ENCODE measurements around the gene IGSF10. TPM values are rescaled to one million over a fixed set of nuclear protein-coding genes. Genes with fewer than 3 reads are reported as not detected.
"Not testable (repeated sequence)": the region's sequence is repeated elsewhere in the genome, so short reads cannot be mapped to it uniquely, and the experiment has no call there.

Gene IGSF10
- total RNA-seq, 4 donors from 2014 or later = 3.5 to 14.9 (median 7.0) TPM

DNA sequence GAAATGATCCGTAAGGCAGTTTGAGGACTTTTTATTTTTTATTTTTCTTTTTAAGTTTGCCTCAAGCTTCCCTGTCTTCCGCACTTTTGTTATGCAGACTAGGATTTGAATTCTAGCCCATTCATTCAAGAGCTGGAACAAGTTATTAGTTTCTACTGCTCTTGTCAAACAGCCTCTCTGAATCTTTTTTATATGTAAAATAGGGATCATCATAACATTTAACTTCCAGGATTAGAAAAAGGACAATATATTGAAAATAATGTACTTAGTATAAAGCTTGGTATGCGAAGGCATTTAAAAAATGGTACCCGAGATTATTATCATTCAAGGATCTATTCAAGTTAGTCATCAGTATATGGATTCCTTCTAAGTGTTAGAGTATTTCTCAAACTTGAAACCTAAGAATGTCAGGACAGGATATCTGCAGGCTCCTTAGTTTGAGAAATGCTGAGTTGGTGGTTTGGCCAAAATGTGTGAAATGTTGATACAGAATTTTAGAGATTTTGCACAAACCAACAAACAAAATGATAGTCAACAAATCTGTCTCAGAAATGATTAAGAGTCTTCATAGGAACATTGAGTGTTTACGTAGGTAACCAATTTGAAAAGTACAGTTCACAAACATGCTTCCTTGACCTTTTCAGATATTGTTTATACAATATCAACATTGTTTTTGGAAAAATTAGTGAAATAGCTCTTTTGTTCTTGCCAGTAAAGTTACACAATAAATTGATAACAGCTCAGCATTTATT is 40.5 kb upstream of the IGSF10 start:
- DNase-seq = no peak
- H3K36me3 ChIP-seq = no peaks in the 10 kb centered on the region
- intact Hi-C loops (cut with DNase I; ENCODE audit: low total_unique reads) = no loop called here
- H3K4me1 ChIP-seq = no peaks in the 10 kb centered on the region
- H3K4me3 ChIP-seq = no peak overlapping the region
- no peaks in the 10 kb centered on the region for H3K9me3 ChIP-seq
- no peaks in the 10 kb centered on the region for H3K27me3 ChIP-seq
- peak overlapping the region; percentile 30 to 53 for H3K27ac ChIP-seq
- TF ChIP-seq, protein P1, sequence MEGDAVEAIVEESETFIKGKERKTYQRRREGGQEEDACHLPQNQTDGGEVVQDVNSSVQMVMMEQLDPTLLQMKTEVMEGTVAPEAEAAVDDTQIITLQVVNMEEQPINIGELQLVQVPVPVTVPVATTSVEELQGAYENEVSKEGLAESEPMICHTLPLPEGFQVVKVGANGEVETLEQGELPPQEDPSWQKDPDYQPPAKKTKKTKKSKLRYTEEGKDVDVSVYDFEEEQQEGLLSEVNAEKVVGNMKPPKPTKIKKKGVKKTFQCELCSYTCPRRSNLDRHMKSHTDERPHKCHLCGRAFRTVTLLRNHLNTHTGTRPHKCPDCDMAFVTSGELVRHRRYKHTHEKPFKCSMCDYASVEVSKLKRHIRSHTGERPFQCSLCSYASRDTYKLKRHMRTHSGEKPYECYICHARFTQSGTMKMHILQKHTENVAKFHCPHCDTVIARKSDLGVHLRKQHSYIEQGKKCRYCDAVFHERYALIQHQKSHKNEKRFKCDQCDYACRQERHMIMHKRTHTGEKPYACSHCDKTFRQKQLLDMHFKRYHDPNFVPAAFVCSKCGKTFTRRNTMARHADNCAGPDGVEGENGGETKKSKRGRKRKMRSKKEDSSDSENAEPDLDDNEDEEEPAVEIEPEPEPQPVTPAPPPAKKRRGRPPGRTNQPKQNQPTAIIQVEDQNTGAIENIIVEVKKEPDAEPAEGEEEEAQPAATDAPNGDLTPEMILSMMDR (IDR thresholded peaks at IDR 0.05) = no peak
- no peak for TF ChIP-seq POLR2A (IDR thresholded peaks at IDR 0.05)

DNA sequence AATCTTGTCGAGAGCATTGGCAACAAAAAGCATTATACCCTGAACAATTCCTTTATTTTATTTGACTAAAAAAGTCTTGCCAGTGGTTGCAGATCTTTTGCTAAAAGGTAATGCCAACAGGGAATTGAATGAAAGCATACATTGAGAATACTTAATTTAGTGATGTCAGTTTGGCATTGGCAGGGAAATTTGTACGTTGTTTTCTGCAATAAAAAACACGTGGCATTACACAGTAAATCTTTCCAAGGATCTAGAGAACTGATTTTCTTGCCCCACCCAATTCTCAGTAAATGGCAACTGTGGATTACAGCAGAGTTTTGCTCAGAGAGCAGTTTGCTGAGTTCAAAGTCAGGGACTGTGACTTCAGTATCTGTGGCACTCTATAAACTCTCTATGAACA is 38.3 kb upstream of the IGSF10 start:
- TF ChIP-seq, protein P1 (IDR thresholded peaks at IDR 0.05) = no peak
- no peak for TF ChIP-seq POLR2A (IDR thresholded peaks at IDR 0.05)
- Histone ChIP-seq H3K27ac (no peak overlapping the region), H3K9me3 (no peaks in the 10 kb centered on the region), H3K4me3 (no peak overlapping the region), H3K4me1 (no peaks in the 10 kb centered on the region), H3K36me3 (no peaks in the 10 kb centered on the region), H3K27me3 (no peaks in the 10 kb centered on the region)
- intact Hi-C loops (cut with DNase I; ENCODE audit: low total_unique reads) = no loop called here
- DNase-seq = no peak

DNA sequence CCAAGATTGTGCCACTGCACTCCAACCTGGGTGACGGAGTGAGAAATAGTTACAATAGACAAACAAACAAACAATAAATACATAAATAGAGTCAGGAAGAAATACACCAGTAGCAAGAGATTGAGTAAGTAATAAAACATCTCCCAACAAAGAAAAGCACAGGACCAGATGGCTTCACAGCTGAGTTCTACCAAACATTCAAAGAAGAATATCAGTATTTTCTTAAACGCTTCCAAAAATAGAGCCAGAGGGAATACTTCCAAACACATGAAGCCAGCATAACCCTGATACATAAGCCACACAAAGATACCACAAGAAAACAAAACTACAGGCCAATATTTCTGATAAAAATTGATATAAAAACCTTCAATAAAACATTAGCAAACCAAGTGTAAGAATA is 30.7 kb upstream of the IGSF10 start:
- no peaks in the 10 kb centered on the region for H3K4me1 ChIP-seq
- no peak overlapping the region for H3K27ac ChIP-seq
- no peak for DNase-seq
- no peak for TF ChIP-seq POLR2A (IDR thresholded peaks at IDR 0.05)
- TF ChIP-seq, protein P1 (IDR thresholded peaks at IDR 0.05) = no peak
- no peaks in the 10 kb centered on the region for H3K27me3 ChIP-seq
- H3K9me3 ChIP-seq = no peaks in the 10 kb centered on the region
- no peak overlapping the region for H3K4me3 ChIP-seq
- no peaks in the 10 kb centered on the region for H3K36me3 ChIP-seq
- intact Hi-C loops (cut with DNase I; ENCODE audit: low total_unique reads) = no loop called here

DNA sequence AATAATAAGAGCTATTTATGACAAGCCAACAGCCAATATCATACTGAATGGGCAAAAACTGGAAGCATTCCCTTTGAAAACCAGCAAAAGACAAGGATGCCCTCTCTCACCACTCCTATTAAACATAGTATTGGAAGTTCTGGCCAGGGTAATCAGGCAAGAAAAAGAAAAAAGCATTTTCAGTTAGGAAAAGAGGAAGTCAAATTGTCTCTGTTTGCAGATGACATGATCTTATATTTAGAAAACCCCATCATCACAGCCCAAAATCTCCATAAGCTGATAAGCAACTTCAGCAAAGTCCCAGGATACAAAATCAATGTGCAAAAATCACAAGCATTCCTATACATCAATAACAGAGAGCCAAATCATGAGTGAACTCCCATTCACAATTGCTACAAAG is 27.0 kb upstream of the IGSF10 start:
- H3K27ac ChIP-seq; H3K27me3 ChIP-seq; H3K36me3 ChIP-seq; H3K4me1 ChIP-seq; H3K4me3 ChIP-seq; intact Hi-C loops (cut with DNase I; ENCODE audit: low total_unique reads); H3K9me3 ChIP-seq; DNase-seq: not testable (repeated sequence)

DNA sequence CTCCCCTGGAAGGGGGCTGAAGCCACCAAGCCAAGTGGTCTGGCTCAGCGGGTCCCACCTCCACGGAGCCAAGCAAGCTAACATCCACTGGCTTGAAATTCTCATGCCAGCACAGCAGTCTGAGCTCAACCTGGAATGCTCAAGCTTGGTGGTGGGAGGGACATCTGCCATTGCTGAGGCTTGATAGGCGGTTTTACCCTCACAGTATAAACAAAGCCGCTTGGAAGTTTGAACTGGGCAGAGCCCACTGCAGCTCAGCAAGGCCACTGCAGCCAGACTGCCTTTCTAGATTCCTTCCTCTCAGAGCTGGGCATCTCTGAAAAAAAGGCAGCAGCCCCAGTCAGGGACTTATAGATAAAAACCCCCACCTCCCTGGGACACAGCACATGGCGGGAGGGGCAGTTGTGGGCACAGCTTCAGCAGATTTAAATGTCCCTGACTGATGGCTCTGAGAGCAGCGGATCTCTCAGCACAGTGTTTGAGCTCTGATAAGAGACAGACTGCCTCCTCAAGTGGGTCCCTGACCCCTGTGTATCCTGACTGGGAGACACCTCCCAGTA is 23.2 kb upstream of the IGSF10 start:
- intact Hi-C loops (cut with DNase I; ENCODE audit: low total_unique reads) = no loop called here
- H3K27ac ChIP-seq = no peak overlapping the region
- H3K4me3 ChIP-seq = no peak overlapping the region
- no peaks in the 10 kb centered on the region for H3K27me3 ChIP-seq
- no peak for TF ChIP-seq POLR2A (IDR thresholded peaks at IDR 0.05)
- no peak for DNase-seq
- H3K4me1 ChIP-seq = no peaks in the 10 kb centered on the region
- no peaks in the 10 kb centered on the region for H3K36me3 ChIP-seq
- H3K9me3 ChIP-seq = no peaks in the 10 kb centered on the region

DNA sequence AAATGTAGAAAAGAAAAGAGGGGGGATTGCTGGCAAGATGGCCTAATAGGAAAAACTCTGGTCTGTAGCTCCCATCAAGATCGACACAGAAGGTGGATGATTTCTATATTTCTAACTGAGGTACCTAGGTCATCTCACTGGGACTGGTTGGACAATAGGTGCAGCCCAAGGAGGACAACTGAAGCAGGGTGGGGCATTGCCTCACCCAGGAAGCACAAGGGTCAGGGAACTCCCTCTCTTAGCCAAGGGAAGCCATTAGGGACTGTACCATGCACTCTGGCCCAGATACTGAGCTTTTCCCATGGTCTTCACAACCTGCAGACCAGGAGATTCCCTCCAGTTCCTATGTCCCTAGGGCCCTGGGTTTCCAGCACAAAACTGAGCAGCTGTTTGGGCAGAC is 22.6 kb upstream of the IGSF10 start:
- H3K4me3 ChIP-seq = no peak overlapping the region
- H3K36me3 ChIP-seq = no peaks in the 10 kb centered on the region
- no peak overlapping the region for H3K27ac ChIP-seq
- DNase-seq = no peak
- TF ChIP-seq, protein P1 (IDR thresholded peaks at IDR 0.05) = no peak
- no peak for TF ChIP-seq POLR2A (IDR thresholded peaks at IDR 0.05)
- no peaks in the 10 kb centered on the region for H3K4me1 ChIP-seq
- H3K27me3 ChIP-seq = no peaks in the 10 kb centered on the region
- intact Hi-C loops (cut with DNase I; ENCODE audit: low total_unique reads) = no loop called here
- H3K9me3 ChIP-seq = no peaks in the 10 kb centered on the region

All from uterus (tissue), 4 donors.